ENCODE data around the gene CATSPERD. TPM values are rescaled to one million over a fixed set of nuclear protein-coding genes. Genes with fewer than 3 reads are reported as not detected.
A peak's percentile ranks its signal among the peaks of the same experiment; 100 is the strongest.

CATSPERD gene
- total RNA-seq, 1 experiment from 2014 or later: not detected

GRCh38 chr19:5785423-5785822 lies 65.0 kb downstream of the CATSPERD start:
- Histone ChIP-seq H3K27me3 (no peaks in the 10 kb centered on the region), H3K36me3 (peaks cover 29% of the 10 kb centered on the region), H3K4me3 (no peak overlapping the region), H3K9me3 (no peaks in the 10 kb centered on the region)
- DNase-seq: no peak

GRCh38 chr19:5786593-5787408 lies 66.4 kb downstream of the CATSPERD start:
- no peak overlapping the region for H3K4me3 ChIP-seq
- no peaks in the 10 kb centered on the region for H3K27me3 ChIP-seq
- no peaks in the 10 kb centered on the region for H3K9me3 ChIP-seq
- H3K36me3 ChIP-seq: peaks cover 32% of the 10 kb centered on the region
- no peak for DNase-seq

GRCh38 chr19:5787409-5788182 lies 67.2 kb downstream of the CATSPERD start:
- Histone ChIP-seq H3K27me3 (no peaks in the 10 kb centered on the region), H3K36me3 (peaks cover 32% of the 10 kb centered on the region), H3K4me3 (no peak overlapping the region), H3K9me3 (no peaks in the 10 kb centered on the region)
- DNase-seq: no peak

DNA sequence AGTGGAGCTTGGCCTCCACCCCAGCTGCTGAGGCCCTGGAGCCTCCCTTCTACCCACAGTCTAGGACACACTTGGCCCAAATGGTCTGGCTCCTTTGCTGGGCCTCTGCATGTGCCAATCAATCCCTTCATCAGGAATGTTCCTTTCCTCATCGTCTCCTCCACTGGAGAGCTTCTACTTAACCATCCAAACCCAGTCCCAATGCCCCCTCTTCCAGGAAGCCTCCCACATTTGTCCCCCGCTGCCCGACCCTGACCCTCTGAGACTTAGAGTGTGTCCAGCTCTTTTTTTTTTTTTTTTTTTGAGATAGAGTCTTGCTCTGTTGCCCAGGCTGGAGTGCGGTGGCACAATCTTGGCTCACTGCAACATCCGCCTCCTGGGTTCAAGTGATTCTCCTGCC lies 68.0 kb downstream of the CATSPERD start:
- DNase-seq: no peak
- H3K9me3 ChIP-seq: no peaks in the 10 kb centered on the region
- H3K27me3 ChIP-seq: no peaks in the 10 kb centered on the region
- H3K36me3 ChIP-seq: peaks cover 32% of the 10 kb centered on the region
- no peak overlapping the region for H3K4me3 ChIP-seq

- Histone ChIP-seq H3K27me3 (no peaks in the 10 kb centered on the region), H3K36me3 (peaks cover 32% of the 10 kb centered on the region), H3K9me3 (no peaks in the 10 kb centered on the region), H3K4me3 (no peak overlapping the region)
- DNase-seq: no peak
Observed at GRCh38 chr19:5789351-5789761, 68.9 kb downstream of the CATSPERD start.

- Histone ChIP-seq H3K4me3 (peak overlapping the region; percentile 97), H3K9me3 (no peaks in the 10 kb centered on the region), H3K27me3 (no peaks in the 10 kb centered on the region), H3K36me3 (peaks cover 32% of the 10 kb centered on the region)
- no peak for DNase-seq
Observed at GRCh38 chr19:5789886-5790558, 69.6 kb downstream of the CATSPERD start.

DNA sequence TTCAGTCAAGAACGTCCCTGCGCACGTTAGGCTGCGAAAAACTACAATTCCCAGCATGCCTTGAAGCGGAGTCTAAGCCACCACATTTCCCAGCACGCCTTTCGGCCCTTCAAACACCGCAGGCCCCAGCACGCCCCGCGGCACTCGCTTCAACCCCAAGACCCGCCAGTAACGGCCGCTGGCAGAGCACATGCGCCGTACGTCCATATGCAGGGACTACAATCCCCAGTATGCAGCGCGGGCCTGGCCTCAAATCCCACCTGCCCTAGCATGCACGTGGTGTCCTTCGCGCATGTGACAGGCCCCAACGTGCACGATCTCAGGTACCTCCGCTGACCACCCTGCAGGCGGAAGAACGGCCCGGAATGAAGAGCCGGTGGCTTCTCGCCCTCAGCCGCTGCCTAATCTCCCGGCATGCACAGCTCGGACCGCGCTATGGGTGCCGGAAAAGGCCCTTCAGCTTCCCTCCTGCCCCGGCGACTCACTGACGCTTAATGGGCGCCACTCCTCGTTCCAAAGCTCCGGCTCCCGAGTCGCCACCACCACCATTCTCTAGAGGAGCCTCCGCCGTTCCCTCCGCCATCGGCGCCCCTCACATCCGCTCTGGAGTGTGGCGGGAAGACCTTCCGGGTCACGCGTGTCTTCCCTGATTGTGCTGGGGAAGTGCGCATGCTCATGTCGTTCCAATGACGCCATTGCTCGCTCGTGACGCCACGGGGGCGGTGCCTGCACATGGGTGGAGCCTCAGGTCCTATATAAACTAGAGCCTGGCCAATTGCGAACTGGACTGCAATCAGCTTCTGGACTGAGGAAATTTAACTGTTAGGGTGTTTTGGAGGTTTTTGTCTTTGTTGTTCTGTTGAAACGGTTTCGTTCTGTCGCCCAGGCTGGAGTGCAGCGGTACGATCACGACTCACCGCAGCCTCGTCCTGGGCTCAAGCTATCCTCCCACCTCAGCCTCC lies 70.4 kb downstream of the CATSPERD start, which contains the start of gene DUS3L:
Gene DUS3L (minus strand): TSS at position 605 of the 962 bp plus-strand sequence. CDS start 22 bp downstream, at position 583.
- Histone ChIP-seq H3K27me3 (no peaks in the 10 kb centered on the region), H3K9me3 (no peaks in the 10 kb centered on the region), H3K4me3 (peak within 1 kb of the TSS; percentile 97), H3K36me3 (peaks cover 32% of the 10 kb centered on the region)
- DNase-seq: peak; percentile 93

- Histone ChIP-seq H3K27me3 (no peaks in the 10 kb centered on the region), H3K9me3 (no peaks in the 10 kb centered on the region), H3K36me3 (peaks cover 27% of the 10 kb centered on the region), H3K4me3 (no peak overlapping the region)
- no peak for DNase-seq
Observed at GRCh38 chr19:5792224-5792623, 71.8 kb downstream of the CATSPERD start.

DNA sequence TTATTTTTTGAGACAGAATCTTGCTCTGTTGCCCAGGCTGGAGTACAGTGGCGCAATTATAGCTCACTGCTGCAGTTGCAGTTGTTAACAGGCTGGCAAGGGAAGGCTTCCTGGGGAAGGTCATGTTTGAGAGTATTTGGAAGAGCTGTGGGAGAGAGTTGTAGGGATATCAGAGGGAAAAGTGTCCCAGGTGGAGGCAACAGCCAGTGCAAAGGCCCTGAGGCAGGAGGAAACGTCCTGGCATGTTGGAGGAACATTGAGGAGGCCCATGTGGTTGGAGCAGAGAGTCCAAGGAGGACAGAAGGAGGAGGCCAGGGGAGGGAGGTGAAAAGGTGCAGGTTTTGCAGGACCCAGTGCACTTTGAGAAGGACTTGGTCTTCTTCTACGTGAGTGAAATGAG lies 72.8 kb downstream of the CATSPERD start:
- no peaks in the 10 kb centered on the region for H3K9me3 ChIP-seq
- no peak for DNase-seq
- no peaks in the 10 kb centered on the region for H3K27me3 ChIP-seq
- peaks cover 20% of the 10 kb centered on the region for H3K36me3 ChIP-seq
- H3K4me3 ChIP-seq: no peak overlapping the region

GRCh38 chr19:5795382-5795919 lies 75.0 kb downstream of the CATSPERD start:
- no peak overlapping the region for H3K4me3 ChIP-seq
- H3K27me3 ChIP-seq: no peaks in the 10 kb centered on the region
- peaks cover 3% of the 10 kb centered on the region for H3K36me3 ChIP-seq
- H3K9me3 ChIP-seq: no peaks in the 10 kb centered on the region
- DNase-seq: no peak

- H3K27me3 ChIP-seq: no peaks in the 10 kb centered on the region
- no peak for DNase-seq
- H3K4me3 ChIP-seq: no peak overlapping the region
- no peaks in the 10 kb centered on the region for H3K36me3 ChIP-seq
- no peaks in the 10 kb centered on the region for H3K9me3 ChIP-seq
Observed at GRCh38 chr19:5798244-5798643, 77.8 kb downstream of the CATSPERD start.

DNA sequence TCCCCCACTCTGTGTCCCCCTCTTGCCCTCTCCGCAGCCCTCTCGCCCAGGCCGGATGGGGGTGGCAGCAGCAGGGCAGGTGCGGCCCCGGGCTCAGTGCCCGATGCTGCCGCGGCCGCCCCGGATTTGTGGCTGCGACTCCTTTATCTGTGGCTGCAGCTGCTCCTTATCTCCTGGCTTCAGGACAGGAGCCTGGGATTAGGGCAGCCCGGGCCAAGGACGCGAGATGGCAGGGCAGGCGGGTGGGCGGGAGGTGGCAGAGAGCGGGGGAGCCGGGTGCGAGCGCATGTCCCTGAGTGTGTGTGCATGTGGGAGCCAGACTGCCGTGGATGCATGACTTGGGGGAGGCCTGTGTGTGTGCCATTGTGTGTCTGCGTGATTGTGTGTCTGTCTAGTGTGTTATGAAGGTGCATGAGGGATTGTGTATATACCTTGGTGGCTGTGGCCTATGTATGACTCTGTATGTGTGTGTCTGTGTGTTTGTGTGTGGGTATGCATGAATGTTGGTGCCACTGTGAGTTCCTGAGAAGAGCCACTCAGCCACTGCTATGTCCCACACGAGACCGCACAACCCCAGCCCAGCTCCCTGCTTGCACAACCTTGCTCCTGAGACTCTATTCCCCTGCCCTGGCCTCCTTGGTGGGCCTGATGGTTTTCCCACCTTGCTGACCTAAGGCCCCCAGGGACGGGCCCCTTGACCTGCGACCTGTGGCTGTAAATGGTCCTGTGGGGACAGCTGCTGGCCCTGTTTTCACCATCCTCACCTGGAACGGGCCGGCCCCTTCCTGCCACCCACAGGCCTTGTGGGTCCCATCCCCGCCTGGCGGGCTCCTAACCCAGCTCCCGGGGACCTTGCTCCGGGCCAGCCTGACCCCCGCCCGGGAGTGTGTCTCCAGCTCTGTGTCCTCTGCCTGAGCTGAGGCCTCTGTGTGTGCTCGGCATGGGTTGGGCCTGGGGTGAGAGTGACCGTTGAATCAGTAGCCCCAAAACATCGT lies 79.1 kb downstream of the CATSPERD start:
- DNase-seq: no peak
- Histone ChIP-seq H3K27me3 (peaks cover 5% of the 10 kb centered on the region; the same call in 1 of the 2 replicates), H3K36me3 (no peaks in the 10 kb centered on the region), H3K9me3 (no peaks in the 10 kb centered on the region), H3K4me3 (no peak overlapping the region)

DNA sequence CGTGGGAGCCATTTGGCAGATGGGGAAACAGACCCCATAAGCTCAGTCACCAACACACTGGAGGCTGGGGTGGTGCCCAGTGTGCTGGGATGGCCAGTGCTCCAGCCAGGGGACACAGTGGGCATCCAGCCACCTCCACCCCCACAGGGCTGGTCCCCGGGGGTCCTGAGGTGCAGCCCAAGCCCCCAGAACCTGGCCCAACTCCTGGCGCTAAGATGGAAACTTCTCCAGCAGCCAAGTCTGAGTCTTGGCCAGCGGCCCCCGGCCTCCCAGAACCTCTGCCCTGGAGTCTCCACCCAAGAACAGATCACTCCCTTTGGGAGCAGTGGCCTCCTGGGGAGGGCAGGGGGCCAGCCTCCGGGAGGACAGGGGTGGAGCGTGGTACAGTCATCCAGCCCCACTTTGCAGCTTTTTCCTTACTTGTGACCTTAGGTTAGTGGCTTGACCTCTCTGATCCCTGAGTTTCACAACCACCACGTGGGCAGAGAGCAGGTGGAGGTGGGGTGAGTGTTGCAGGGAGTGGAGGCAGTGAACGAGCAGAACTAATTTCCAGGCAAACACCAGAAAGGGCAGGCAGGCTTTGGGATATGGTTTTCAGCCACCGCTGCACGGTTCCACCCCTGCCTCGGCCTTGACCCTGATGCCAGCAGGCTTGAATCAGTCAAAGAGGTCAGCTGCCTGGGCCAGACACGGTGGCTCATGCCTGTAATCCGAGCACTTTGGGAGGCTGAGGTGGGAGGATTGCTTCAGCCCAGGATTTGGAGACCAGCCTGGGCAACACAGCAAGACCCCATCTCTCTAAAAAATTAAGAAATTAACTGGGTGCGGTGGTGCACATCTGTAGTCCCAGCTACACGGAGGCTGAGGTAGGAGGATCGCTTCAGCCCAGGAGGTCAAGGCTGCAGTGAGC lies 80.2 kb downstream of the CATSPERD start:
- H3K27me3 ChIP-seq: peaks cover 7% of the 10 kb centered on the region; the same call in 1 of the 2 replicates
- DNase-seq: no peak
- no peaks in the 10 kb centered on the region for H3K9me3 ChIP-seq
- no peak overlapping the region for H3K4me3 ChIP-seq
- H3K36me3 ChIP-seq: no peaks in the 10 kb centered on the region
